Fibroblast of lung (primary cell): ENCODE data around the gene NEO1.

Experiments
- EZH2 ChIP-seq: IDR thresholded peaks from 2 replicates; pipeline ENCODE4 v1.5.1; 2012; ENCODE audit warnings: low read length, control low read depth, mild to moderate bottlenecking; ENCODE audit errors: missing control alignments
- TF ChIP-seq, protein P1 (sequence below), 2 donors: IDR thresholded peaks in 1 of 2; conservative IDR thresholded peaks in 1 of 2; 1 replicate in 1 of 2; 2 replicates in 1 of 2; pipeline ENCODE4 v1.5.1; 2011 to 2012; ENCODE audit warnings: low read length in 2 of 2, control low read depth in 1 of 2, inconsistent platforms in 1 of 2, low read depth in 1 of 2, mild to moderate bottlenecking in 1 of 2

DNA sequence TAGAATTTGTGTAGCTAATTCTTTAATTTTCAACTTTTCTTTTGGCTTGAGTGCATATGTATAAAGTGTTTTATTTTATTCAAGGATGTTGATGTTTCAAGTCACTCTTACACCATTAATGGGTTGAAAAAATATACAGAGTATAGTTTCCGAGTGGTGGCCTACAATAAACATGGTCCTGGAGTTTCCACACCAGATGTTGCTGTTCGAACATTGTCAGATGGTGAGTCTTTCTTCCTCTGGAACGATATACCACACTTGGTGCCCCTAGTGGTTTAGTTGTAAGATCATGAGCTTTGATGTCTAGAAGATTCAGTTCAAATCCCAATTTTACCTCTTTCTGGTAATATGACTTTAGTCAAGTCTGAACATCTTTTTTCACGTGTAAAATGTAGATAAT is 197.2 kb downstream of the NEO1 start:
- TF ChIP-seq, protein P1, sequence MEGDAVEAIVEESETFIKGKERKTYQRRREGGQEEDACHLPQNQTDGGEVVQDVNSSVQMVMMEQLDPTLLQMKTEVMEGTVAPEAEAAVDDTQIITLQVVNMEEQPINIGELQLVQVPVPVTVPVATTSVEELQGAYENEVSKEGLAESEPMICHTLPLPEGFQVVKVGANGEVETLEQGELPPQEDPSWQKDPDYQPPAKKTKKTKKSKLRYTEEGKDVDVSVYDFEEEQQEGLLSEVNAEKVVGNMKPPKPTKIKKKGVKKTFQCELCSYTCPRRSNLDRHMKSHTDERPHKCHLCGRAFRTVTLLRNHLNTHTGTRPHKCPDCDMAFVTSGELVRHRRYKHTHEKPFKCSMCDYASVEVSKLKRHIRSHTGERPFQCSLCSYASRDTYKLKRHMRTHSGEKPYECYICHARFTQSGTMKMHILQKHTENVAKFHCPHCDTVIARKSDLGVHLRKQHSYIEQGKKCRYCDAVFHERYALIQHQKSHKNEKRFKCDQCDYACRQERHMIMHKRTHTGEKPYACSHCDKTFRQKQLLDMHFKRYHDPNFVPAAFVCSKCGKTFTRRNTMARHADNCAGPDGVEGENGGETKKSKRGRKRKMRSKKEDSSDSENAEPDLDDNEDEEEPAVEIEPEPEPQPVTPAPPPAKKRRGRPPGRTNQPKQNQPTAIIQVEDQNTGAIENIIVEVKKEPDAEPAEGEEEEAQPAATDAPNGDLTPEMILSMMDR (conservative IDR thresholded peaks at IDR 0.05 in 1 of 2, IDR thresholded peaks at IDR 0.05 in 1 of 2; ENCODE audit: low read depth in 1 of 2, low read length in 2 of 2) = no peak
- TF ChIP-seq EZH2 = no peak
